Stimulated activated naive CD4-positive, alpha-beta T cell (primary cell): ENCODE measurements around the gene SIDT2.

Source experiments
- DNase-seq, 6 experiments: peaks; one replicate each; lab custom pipeline; 2025; lab: John Stamatoyannopoulos, UW

SIDT2 gene

DNA sequence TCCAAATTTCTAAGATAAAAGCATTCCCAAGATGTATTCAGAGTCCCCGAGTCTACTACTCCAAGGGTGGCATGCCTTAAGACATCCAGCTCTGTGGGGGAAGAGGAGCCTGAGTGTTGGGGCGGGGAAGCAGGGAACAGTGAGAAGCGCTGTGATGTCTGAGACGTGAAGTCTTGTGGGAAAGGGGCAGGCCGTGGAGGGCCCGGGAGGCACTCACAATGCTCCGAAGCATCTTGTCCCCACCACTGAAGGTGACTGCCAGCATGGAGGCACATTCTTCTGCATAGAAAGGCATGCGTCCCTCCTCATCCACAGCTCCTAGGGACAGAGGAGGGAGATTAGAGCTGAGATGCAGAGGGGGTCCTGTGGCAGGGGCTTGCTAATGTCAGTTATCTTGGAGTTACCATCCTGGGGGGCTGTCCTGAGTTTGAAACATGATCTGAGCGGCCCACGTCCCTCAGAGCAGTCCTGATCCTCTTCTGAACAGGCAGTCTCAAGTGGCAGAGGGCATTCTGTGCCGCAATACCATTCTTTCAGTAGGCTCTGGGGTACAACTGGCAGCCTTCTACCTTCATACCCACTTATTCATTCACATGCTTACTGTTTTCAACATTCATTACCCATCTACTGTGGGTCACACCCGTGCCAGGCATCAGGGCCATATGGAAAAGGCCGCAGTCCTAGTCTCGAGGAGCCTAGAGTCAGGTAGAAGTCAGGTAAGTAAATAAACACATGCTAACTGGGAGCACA, 44.6 kb downstream of the SIDT2 start:
- no peak for DNase-seq

DNA sequence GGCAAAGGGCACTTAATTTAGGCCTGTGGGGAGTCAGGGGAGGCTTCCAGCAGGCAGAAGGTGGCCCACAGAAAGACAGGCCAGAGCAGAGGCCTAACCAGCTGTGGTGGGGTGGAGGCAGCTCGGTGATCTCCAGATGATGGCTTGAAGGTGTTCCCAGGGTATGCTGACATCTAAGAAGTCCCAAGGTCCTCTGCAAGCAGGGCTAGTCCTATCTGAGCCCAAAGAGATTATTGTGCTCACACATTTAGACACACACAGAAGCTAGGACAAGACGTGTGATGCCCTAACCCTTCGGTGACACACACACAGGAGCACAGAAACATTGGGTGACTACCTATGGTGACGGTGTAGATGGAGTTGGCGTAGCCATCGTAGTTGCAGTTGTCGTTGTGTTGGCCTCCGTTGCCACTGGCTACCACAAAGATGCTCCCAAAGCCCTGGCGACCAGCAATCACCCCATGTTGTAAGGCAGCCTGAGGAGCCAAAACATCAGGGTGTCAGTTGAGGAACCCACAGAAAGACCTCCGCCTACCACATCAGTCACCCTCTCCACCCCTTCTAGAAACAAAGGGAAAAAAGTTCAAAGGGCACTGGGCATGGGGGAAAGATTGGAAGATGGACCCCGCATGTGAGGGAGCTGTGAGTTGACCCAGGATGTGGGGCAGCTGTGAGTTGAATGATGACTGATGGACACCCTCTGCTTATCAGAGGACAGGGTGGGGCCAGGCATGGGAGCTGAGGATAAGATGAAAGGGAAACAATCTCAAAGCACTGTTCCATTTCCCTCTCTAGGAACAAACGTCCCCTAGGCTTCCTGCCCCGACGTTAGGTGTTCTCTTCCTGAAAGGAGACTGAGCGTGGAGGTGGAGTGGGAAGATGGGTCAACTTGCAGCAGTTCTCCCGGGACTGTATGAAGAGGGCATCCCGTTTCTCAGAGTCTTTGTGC, 45.5 kb downstream of the SIDT2 start:
- no peak for DNase-seq

DNA sequence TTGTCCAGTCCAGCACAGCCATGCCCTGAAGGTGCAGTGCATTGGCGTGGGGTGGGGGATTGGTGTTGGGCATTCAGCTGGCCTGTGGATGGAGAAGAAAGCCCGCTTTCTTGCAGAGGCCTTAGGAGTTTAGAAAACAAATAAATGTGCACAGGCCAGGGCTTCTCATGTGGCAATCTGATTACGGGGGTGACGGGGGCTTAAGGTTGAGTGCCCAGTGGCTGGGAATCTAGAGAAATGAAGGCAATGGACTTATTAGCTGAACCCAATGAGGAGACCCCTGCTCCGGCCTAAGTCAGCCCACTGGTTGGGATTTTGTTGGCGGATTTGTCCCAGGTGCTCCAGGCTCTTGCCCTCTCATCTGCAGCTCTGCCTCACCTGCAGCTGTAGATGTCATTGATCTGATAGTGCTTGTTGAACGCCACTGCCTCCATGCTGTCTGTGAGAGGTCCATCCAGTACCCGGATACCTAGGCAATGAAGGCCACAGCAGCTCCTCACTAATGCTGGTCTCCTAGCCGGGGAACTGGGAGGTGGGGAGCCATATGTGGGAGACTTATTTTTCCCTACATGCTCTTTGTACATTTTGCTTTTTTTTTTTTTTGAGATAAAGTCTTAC, 47.1 kb downstream of the SIDT2 start:
- no peak for DNase-seq

DNA sequence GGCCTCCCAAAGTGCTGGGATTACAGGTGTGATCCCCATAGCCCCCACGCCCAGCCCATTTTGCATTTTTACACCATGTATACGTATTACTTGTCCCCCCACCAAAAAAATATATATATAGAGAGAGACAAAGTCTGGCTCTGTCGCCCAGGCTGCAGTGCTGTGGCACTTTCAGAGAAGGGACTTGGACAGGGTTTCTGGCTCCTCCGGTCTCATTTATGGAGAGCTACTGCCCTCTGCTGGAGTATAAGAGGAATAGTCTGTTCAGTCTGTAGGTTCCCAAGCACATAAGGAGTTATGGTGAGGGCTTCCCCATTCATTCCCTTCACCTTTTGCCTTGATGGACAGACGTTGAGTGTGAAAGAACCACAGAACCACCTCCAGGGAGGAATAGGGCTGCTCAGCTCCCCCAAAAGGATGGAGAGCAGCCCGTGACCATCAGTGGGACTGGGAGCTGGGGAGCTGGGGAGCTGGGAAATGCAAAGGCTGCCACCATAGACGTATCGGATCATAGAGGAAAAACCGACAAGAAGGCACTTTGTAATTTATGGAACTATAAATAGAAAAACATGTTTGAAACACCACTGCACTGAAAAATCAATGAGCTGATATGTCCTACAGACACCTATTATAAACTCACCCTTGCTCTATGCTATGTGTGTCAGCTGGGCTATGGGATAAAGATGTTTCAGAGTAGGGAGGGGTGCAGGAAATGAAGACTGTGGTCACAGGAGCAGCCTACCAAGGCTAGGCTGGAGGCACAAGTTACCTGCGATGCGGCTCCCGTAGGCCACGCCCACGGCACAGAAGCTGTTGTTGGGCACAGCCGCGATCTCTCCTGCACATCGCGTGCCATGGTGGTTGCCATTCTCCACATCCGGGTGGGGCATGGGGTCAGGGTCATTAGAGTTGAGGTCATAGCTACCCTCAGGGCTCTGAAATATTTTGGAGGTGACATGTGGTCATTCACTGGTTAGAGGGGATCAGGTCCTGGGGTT, 48.1 kb downstream of the SIDT2 start:
- peak; percentile 19 to 73 (median 40) for DNase-seq

DNA sequence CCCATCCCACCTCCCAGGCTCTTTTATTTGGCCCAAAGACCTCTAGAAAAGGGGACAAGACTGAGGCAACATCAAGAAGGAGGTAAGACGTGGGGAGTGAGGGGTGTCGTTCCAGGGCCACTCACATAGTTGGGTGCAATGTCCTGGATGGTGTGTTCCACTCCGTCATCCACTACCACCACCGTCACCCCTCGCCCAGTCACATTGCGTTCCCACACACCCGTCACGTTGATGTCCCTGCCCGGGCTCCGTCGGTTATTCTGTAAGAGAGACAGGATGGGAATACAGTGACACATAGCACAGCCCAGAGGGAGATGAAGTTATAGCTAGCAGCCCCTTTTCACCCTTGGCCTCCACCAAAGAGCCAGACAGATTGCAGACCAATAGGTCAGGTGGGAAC, 49.5 kb downstream of the SIDT2 start:
- no peak for DNase-seq

DNA sequence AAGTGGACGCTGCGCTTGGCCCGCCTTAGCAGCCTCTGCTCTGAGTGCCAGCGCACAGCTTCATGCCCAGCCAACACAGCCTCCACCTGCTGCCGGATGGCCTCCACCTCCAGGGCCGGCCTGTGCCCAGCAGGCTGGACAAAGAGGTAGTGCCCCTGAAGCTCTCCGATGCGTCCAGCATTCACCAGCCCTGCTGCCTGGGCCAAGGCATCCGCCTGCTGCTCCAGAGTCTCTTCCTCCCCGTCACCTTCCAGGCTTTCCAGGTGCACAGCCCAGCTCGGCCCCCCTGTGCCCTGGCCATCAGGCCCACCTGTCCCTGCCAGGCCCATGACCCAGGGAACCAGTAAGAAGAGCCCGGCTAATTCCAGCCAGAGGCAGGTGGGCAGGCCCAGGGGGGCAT, 50.9 kb downstream of the SIDT2 start:
- no peak for DNase-seq

DNA sequence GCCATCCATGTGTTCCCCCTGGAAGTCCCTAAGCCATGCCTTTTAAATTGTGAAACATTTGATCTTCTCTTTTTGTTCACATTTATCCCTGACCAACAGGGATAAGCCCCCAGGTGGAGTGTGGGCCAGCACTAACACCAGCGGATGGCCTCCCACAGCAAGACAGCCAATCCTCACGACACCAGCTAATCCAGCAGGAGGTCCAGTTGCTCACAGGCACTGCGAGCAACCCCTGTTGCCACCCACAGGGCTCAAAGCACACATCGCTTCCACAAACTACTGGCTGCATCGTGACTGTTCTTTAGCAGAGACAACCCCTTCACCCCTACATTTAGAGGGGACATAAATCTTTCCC, 51.4 kb downstream of the SIDT2 start:
- DNase-seq, result no peak

DNA sequence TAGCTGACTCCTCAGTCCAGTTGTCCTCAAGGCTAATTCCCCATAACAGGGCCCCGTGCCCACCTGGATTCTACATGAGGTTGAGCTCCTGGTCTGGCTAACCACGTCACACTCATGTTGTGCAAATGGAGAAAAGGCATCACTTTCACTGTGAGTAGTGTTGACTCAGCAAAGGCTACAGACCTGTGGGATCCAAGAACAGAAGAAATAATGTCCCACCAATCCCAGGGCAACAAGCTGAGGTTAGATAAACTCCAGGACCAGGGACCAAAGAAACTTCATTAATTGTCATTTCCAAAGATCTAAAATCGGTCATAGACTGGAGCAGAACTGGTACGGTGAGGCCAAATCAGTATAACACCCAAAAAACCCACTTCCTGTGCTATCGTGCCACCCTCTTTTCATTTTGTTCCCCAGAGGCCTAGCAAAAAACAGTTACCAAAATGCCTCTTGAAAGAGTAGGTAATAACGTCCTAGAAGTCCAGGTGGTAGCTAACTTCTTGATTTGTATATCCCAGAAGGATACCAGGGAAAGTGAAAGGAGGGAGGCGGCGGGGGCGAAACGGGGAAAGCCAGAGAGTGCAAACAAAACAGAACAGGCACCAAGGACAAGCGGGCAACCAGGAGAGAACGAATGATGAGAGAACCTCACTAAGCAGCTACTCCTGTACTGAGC, 51.9 kb downstream of the SIDT2 start:
- peak; percentile 2 to 72 (median 38) for DNase-seq

DNA sequence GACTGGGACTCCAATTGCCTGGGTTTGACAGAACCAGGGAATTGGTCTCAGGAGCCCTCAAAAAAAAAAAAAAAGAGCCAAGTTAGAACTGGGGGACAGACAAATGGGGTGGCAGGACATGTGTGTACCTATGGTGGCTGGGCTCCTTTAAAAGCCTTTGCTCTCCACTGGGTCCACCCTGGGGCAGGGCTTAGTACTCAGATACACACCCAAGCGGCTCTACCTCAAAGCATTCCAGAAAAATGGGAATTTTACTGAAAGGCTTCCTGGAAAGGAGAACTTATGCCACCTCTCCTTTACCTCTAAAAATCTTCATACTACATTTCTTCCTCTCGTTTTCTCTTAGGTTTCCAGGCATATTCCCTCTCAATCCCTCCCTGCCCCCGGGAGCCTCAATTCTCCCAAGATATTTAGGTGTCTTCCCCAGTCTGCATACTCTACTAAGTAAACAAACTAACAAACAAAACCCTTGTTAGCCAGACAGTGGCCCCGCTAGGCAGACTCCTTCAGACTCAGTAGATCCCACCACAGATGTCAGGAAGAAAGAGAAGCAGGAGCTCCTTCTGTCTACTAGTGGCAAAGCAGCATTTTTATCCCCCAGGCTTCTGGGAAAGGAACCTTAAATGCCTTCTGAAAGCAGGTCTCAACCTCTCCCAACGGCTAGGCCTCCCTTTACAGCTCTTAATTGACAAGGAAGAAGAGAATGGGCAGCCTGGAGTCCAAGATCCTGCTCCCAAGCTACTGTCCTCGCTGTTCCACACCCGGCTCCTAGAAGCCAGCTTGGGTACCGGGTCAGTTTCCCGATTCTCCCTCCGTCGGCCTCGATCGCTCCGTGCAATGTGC, 52.7 kb downstream of the SIDT2 start:
- DNase-seq, result no peak

DNA sequence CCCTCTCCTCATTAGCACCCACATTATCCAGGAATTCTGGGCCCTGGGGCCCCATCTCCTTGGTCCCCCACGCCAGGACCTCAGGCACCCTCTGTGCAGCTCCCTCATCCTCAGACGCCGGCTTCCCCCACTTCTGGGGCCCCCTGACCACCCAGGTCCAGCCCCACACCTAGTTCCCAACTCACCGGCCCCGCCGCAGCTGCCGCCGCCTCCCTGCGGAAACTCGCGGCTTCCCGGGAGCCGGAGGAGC, 53.2 kb downstream of the SIDT2 start, which contains the start of gene PCSK7:
Gene PCSK7 (minus strand): TSS at position 232 of the 250 bp plus-strand sequence. CDS start 2,229 bp downstream, outside the sequence.
- DNase-seq, result no peak

DNA sequence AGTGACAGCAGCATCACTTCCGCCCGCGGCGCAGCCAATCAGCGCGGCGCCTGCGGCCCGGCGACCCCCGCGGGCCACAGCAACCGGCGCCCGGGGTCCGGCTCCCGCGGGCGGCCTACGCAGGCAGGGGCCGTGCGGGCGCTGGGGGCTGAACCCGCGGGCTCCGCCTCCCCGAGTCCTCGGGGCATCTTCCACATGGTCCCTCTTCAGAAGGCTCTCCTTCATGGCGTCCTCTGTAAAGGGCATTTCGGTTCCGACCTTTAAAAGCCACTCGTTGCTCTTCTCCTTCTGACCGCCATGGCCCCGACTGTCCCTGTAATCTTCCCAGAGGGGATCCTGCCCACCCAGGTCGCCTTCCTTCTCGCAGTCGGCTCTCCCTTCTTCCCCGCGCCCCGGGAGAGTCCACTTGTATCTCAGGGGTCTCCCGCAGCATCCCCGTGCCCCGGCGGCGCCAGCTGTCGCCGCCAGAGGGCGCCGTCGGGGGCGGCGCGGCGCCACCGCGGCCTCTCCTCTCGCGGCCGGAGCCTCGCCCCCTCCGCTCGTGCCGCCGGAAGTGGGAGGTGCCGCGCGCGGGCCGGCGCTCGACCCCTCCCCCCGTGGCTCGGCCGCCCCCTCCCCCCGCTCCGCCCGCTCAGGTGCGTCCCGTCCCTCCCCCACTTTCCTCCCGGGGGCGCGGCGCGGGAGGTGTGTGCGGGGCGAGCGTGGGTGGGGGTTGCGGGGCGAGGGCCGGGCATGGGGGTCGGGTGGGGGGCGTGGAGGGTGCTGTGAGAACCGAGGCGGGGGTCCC, 53.7 kb downstream of the SIDT2 start, which contains the start of gene RNF214:
Gene RNF214 (plus strand): TSS at position 580 of the 787 bp plus-strand sequence. CDS start 1,602 bp downstream, outside the sequence.
- peak; percentile 60 to 90 (median 70) for DNase-seq

DNA sequence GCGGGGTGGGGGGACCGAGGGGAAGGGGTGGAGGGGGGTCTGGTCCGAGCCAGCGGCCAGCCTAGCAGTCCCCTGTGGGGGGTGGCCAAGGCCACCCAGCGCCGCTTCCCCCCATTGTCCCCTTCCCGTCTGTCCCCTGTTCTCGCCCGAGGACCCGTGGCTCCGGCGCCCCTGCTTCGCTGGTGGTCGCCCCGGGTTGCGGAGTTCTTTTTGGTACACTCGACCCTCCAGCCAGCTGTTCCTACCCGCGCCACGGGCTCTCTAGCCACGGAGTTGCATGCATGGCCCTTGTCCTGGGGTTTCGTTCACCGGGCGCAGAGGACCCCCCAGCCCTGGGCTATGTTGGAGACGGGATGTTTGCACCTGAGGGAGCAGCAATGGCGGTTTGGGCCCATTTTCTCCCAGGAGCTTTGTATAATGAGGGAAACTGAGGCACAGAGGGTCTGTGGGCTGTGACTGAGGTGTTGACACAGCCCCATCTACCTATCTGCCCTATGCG, 54.4 kb downstream of the SIDT2 start:
- peak in 1 of 6 experiments; percentile 23 for DNase-seq

DNA sequence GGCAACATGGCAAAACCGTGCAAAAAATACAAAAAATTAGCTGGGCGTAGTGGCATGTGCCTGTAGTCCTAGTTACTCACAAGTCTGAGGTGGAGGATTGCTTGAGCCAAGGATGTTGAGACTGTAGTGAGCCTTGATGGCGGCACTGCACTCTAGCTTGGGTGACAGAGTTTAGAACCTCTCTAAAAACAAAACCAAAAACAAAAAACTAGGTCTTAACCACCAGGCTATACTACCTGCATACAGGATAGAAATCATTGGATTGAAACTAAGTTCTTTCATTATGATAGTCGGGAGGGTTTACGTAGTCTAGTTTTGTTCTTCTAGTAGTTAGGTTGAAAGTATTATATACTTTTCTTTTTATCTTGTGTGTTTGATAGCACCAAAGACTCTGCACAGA, 59.7 kb downstream of the SIDT2 start:
- DNase-seq, result no peak

DNA sequence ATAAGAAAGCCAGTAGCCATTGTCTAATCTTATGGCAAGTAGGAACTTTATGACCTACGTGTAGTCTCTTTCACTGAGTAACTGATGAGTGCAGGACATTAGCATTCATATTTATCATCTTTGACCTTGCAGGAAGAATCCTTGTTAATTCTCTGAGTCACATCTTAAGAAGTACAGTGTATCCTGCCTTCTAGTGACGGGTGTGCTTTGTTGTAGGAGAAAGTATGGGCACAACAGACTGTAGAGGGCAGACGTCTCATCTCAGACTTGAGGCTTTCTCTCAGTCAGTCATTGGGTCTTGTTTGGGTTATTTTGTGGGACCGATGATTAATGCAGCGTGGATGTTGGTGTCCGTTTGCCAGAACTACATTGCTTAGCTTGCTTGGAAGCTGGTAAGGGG, 60.8 kb downstream of the SIDT2 start:
- DNase-seq, result no peak
